MCF 10A (cell line): ENCODE data around the gene MEF2B. TPM values are rescaled to one million over a fixed set of nuclear protein-coding genes. Genes with fewer than 3 reads are reported as not detected.

Experiments used
- BruUV-seq: library from RNA; stranded (reverse); fragments of 400-500 nt; replicated peaks from 2 replicates; lab custom pipeline; 2021; lab: Mats Ljungman, UMichigan
- CTCF ChIA-PET: fragments of 300-600 bp; sonication (Branson Sonifier 250); formaldehyde crosslinking; extraction: SDS; loops from one replicate; lab custom pipeline; 2021; ENCODE audit warnings: antibody characterized with exemption, inconsistent platforms; lab: Yijun Ruan, JAX
- POLR2A ChIA-PET: fragments of 300-600, 350-650 bp; sonication (Branson Sonifier 250); formaldehyde crosslinking; extraction: SDS; loops from one replicate; lab custom pipeline; 2020; ENCODE audit warnings: antibody characterized with exemption, inconsistent platforms; lab: Yijun Ruan, JAX
- DNase-seq: peaks from one replicate; pipeline ENCODE4 v3.0.0-alpha.2; 2018; ENCODE audit not compliant: unreplicated experiment
- H3K27ac Mint-ChIP-seq: one replicate; pipeline ENCODE4 v1.8.0; 2022; ENCODE audit warnings: mild to moderate bottlenecking, low read depth, mixed read lengths; ENCODE audit not compliant: unreplicated experiment
- H3K27me3 Mint-ChIP-seq: one replicate; pipeline ENCODE4 v1.8.0; 2022; ENCODE audit warnings: mixed read lengths; ENCODE audit not compliant: insufficient read depth, unreplicated experiment
- H3K36me3 Mint-ChIP-seq: one replicate; pipeline ENCODE4 v1.8.0; 2022; ENCODE audit warnings: mild to moderate bottlenecking, moderate library complexity, mixed read lengths; ENCODE audit not compliant: insufficient read depth, unreplicated experiment
- H3K4me1 Mint-ChIP-seq: one replicate; pipeline ENCODE4 v1.8.0; 2022; ENCODE audit warnings: mixed read lengths; ENCODE audit not compliant: insufficient read depth, unreplicated experiment
- H3K4me3 Mint-ChIP-seq: one replicate; pipeline ENCODE4 v1.8.0; 2022; ENCODE audit warnings: mild to moderate bottlenecking, moderate library complexity, mixed read lengths; ENCODE audit not compliant: unreplicated experiment
- H3K9me3 Mint-ChIP-seq: one replicate; pipeline ENCODE4 v1.8.0; 2022; ENCODE audit warnings: mixed read lengths; ENCODE audit not compliant: unreplicated experiment
- intact Hi-C: fragments of 100-400 bp; cut with micrococcal nuclease; formaldehyde crosslinking; loops from 2 replicates; pipeline ENCODE4 v1.14.1; 2022
- total RNA-seq: library from RNA; stranded (reverse); gene quantifications from 2 replicates; pipeline ENCODE4 v1.2.3, GENCODE V29; 2022
- TF ChIP-seq, protein P1 (sequence below): fragments of 200-600 bp; IDR thresholded peaks from one replicate; pipeline ENCODE4 v1.8.0; 2022; ENCODE audit warnings: antibody characterized with exemption, mild to moderate bottlenecking; ENCODE audit not compliant: unreplicated experiment

Gene MEF2B
- total RNA-seq, 1 experiment from 2014 or later = 1.4 TPM

DNA sequence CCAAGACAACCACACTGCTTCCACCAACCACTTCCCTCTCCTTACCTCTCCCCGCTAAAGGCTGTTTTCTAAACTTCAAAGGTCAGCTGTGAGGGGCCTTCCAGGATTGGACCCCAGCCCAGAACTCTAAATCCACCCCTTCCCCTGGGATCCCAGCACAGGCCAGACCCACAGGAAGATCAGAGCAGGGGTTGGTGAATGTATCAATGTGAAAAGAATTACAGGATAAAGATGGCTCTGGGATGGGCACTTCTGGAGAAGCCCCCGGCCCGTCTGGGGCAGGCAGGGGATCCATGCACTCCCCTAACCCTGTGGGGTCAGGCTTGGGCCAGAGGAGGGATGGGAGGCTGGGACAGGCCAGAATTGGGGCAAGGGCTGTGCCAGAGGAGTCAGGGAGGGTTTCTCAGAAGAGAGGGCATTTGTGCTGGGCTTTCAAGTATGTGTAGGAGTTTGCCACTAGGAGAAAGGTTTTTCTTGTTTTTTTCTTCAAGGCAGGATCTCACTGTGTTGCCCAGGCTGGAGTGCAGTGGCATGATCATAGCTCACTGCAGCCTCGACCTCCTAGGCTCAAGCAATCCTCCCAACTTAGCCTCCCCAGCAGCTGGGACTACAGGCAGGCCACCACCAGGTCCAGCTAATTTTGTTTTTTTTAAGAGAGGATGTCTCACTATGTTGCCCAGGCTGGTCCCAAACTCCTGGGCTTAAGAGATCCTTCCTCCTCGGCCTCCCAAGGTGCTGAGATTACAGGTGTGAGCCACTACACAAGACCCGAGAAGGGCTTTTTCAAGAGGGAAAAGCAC is 1.0 kb upstream of the MEF2B start:
- no TSS peak for BruUV-seq
- Mint-ChIP-seq H3K27me3 (no peaks in the 10 kb centered on the region), H3K9me3 (no peaks in the 10 kb centered on the region), H3K27ac (no peak overlapping the region), H3K36me3 (no peaks in the 10 kb centered on the region), H3K4me1 (peaks cover 6% of the 10 kb centered on the region), H3K4me3 (no peak overlapping the region)
- POLR2A ChIA-PET = interaction anchor here (0.7 kb wide), 1 partner anchor 196 kb away, joined by 3 read pairs; no protein-coding TSS in a partner anchor
- TF ChIP-seq, protein P1, sequence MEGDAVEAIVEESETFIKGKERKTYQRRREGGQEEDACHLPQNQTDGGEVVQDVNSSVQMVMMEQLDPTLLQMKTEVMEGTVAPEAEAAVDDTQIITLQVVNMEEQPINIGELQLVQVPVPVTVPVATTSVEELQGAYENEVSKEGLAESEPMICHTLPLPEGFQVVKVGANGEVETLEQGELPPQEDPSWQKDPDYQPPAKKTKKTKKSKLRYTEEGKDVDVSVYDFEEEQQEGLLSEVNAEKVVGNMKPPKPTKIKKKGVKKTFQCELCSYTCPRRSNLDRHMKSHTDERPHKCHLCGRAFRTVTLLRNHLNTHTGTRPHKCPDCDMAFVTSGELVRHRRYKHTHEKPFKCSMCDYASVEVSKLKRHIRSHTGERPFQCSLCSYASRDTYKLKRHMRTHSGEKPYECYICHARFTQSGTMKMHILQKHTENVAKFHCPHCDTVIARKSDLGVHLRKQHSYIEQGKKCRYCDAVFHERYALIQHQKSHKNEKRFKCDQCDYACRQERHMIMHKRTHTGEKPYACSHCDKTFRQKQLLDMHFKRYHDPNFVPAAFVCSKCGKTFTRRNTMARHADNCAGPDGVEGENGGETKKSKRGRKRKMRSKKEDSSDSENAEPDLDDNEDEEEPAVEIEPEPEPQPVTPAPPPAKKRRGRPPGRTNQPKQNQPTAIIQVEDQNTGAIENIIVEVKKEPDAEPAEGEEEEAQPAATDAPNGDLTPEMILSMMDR = no peak
- CTCF ChIA-PET = interaction anchor here (0.5 to 0.7 kb wide), 2 partner anchors 74 to 138 kb away, joined by 3 to 5 read pairs; no protein-coding TSS in a partner anchor
- intact Hi-C loops = no loop called here
- no peak for DNase-seq

DNA sequence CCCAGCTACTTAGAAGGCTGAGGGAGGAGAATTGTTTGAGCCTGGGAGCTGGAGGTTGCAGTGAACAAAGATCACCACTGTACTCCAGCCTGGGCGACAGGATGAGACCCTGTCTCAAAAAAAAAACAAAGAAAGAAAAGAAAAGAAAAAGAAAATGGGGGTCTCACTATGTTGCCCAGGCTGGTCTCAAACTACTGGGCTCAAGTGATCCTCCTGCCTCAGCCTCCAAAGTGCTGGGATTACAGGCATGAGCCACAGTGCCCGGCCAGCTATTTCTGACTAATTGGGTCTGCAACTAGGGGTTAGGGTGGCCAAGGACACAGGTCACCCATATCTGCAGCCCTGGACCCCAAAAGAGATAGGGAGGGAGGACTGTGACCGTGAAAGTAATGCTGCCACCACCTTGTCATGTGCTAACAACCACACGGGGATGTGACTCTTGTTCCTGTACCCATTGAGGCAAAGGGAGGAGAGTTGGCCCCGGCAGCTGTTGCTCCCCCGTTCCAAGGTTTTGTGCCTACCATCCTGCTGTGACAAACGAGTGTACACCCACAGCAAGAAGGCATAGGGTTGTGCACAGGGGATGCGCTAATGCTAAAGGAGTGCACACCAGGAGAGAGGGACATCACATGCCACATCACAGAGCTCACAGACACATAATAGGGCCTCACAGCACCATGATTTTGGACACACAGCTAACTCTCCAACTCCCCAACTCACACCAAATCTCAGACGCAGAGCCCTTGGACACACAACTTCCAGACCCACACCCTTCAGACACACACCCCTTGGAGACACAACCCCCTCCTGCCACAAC is 619 bp downstream of the MEF2B start:
- Mint-ChIP-seq H3K27me3 (no peaks in the 10 kb centered on the region), H3K4me3 (peak overlapping the region; percentile 43), H3K27ac (no peak overlapping the region), H3K4me1 (peaks cover 6% of the 10 kb centered on the region), H3K36me3 (no peaks in the 10 kb centered on the region), H3K9me3 (no peaks in the 10 kb centered on the region)
- TF ChIP-seq, protein P1 = no peak
- ChIA-PET POLR2A (no interaction called here), CTCF (no interaction called here)
- BruUV-seq = no TSS peak
- intact Hi-C loops = no loop called here
- DNase-seq = no peak

DNA sequence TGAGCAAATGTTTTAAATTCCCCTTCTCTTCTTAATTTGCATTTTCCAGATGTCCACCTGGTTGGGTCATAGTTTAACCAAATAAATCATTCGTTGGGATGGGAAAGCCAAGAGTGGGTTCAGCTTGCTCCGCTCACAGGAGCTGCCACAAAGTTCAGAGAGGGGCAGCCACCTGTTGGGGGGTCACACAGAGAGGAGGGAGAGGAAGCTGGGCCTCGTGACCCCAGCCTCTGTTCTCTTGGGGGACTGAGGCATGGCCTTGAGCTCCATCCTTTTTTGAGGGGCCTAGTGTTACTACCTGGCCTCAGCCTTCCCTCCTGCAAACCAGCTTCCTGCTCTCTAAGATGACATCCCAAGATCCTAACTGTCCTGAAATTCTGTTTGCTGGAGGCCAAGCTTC is 2.5 kb downstream of the MEF2B start:
- H3K27ac Mint-ChIP-seq = no peak overlapping the region
- intact Hi-C loops = no loop called here

More for the DNA sequence above, 2.5 kb downstream of the MEF2B start:
- H3K9me3 Mint-ChIP-seq = no peaks in the 10 kb centered on the region
- ChIA-PET CTCF (interaction anchor here (0.6 to 1.8 kb wide), 7 partner anchors 17 to 194 kb away, joined by 3 to 7 read pairs (median 3); no protein-coding TSS in a partner anchor), POLR2A (no interaction called here)
- TF ChIP-seq, protein P1 = no peak
- H3K27me3 Mint-ChIP-seq = no peaks in the 10 kb centered on the region
- H3K36me3 Mint-ChIP-seq = no peaks in the 10 kb centered on the region
- BruUV-seq = no TSS peak
- DNase-seq = no peak
- H3K4me3 Mint-ChIP-seq = no peak overlapping the region
- H3K4me1 Mint-ChIP-seq = peaks cover 6% of the 10 kb centered on the region
